Neural progenitor cell (in vitro differentiated cells): ENCODE measurements around the gene HDAC3. TPM values are rescaled to one million over a fixed set of nuclear protein-coding genes. Genes with fewer than 3 reads are reported as not detected.

ENCODE experiments used
- DNase-seq: peaks from one replicate; pipeline ENCODE4 v3.0.0-alpha.2; 2016; ENCODE audit warnings: low spot score
- H2AFZ ChIP-seq: fragments of 200-600 bp; sonication (generic); replicated peaks from 2 replicates; pipeline ENCODE4 v1.6.1; 2016; ENCODE audit warnings: antibody characterized with exemption
- H3F3A ChIP-seq: fragments of 200-600 bp; sonication (generic); 2 replicates; pipeline ENCODE4 v1.6.1; 2016; ENCODE audit warnings: antibody characterized with exemption, low read depth
- H3K27ac ChIP-seq: fragments of 200-600 bp; sonication (generic); 2 replicates; pipeline ENCODE4 v1.5.1; 2016; ENCODE audit warnings: mild to moderate bottlenecking
- H3K27me3 ChIP-seq: fragments of 200-600 bp; sonication (generic); 2 replicates; pipeline ENCODE4 v1.6.1; 2016; ENCODE audit warnings: mild to moderate bottlenecking, moderate library complexity
- H3K36me3 ChIP-seq: fragments of 200-600 bp; sonication (generic); 2 replicates; pipeline ENCODE4 v1.5.1; 2016
- H3K4me1 ChIP-seq: fragments of 200-600 bp; sonication (generic); 2 replicates; pipeline ENCODE4 v1.6.1; 2016; ENCODE audit warnings: mixed run types
- H3K4me2 ChIP-seq: fragments of 200-600 bp; sonication (generic); 2 replicates; pipeline ENCODE4 v1.6.1; 2016
- H3K4me3 ChIP-seq: fragments of 200-600 bp; sonication (generic); 2 replicates; pipeline ENCODE4 v1.5.1; 2016
- H3K79me2 ChIP-seq: fragments of 200-600 bp; sonication (generic); 2 replicates; pipeline ENCODE4 v1.6.1; 2016; ENCODE audit warnings: low read depth
- H3K9ac ChIP-seq: fragments of 200-600 bp; sonication (generic); 2 replicates; pipeline ENCODE4 v1.6.1; 2016
- H3K9me3 ChIP-seq: fragments of 200-600 bp; sonication (generic); 2 replicates; pipeline ENCODE4 v1.5.1; 2016; ENCODE audit warnings: low read depth
- H4K20me1 ChIP-seq: fragments of 200-600 bp; sonication (generic); 2 replicates; pipeline ENCODE4 v1.6.1; 2016; ENCODE audit warnings: low read depth
- H3K27ac Mint-ChIP-seq: 3 replicates; pipeline ENCODE4 v1.8.0; 2021; ENCODE audit warnings: mixed read lengths
- H3K27me3 Mint-ChIP-seq: 2 replicates; pipeline ENCODE4 v1.8.0; 2022; ENCODE audit warnings: low read depth, mild to moderate bottlenecking, inconsistent platforms, moderate library complexity, mixed read lengths; ENCODE audit not compliant: insufficient read depth
- H3K36me3 Mint-ChIP-seq: 3 replicates; pipeline ENCODE4 v1.8.0; 2021; ENCODE audit warnings: mixed read lengths
- H3K4me1 Mint-ChIP-seq: 3 replicates; pipeline ENCODE4 v1.8.0; 2021; ENCODE audit warnings: mixed read lengths
- H3K4me3 Mint-ChIP-seq: 3 replicates; pipeline ENCODE4 v1.8.0; 2021; ENCODE audit warnings: mild to moderate bottlenecking, moderate library complexity, mixed read lengths
- H3K9me3 Mint-ChIP-seq: 3 replicates; pipeline ENCODE4 v1.8.0; 2020; ENCODE audit warnings: mixed read lengths
- CTCF ChIP-seq: fragments of 200-600 bp; sonication (generic); IDR thresholded peaks from 2 replicates; pipeline ENCODE4 v1.5.1; 2017; ENCODE audit warnings: antibody characterized with exemption, mild to moderate bottlenecking
- EZH2 ChIP-seq: fragments of 200-600 bp; sonication (generic); IDR thresholded peaks from 2 replicates; pipeline ENCODE4 v1.6.1; 2017; ENCODE audit warnings: antibody characterized with exemption, mild to moderate bottlenecking, moderate library complexity
- EZH2phosphoT487 ChIP-seq: fragments of 200-600 bp; sonication (generic); IDR thresholded peaks from 2 replicates; pipeline ENCODE4 v1.6.1; 2017; ENCODE audit warnings: antibody characterized with exemption
- total RNA-seq: library from RNA; depleted of rRNA; stranded (reverse); fragments of >200 nt; gene quantifications from 2 replicates; pipeline ENCODE4 v1.2.3, GENCODE V29; 2015; ENCODE audit warnings: low replicate concordance

HDAC3 gene
- total RNA-seq, 1 donor from 2014 or later: 57.3 TPM

- Mint-ChIP-seq H3K4me3 (no peak overlapping the region), H3K27ac (no peak overlapping the region), H3K36me3 (peaks cover 26% of the 10 kb centered on the region), H3K9me3 (no peaks in the 10 kb centered on the region), H3K27me3 (no peaks in the 10 kb centered on the region), H3K4me1 (no peaks in the 10 kb centered on the region)
- Histone ChIP-seq H3K9me3 (no peaks in the 10 kb centered on the region), H3K79me2 (no peaks in the 10 kb centered on the region), H3K4me3 (no peak overlapping the region), H2AFZ (no peak overlapping the region), H3F3A (no peaks in the 10 kb centered on the region), H4K20me1 (no peaks in the 10 kb centered on the region), H3K27ac (no peak overlapping the region), H3K27me3 (no peaks in the 10 kb centered on the region), H3K4me1 (no peaks in the 10 kb centered on the region), H3K9ac (no peak overlapping the region), H3K36me3 (no peaks in the 10 kb centered on the region), H3K4me2 (no peak overlapping the region)
- TF ChIP-seq EZH2: no peak
- no peak for TF ChIP-seq EZH2phosphoT487
- TF ChIP-seq CTCF: no peak
- no peak for DNase-seq
These were observed 21.4 kb upstream of the HDAC3 start for GRCh38 chr5:141657937-141658545.

- H3K36me3 Mint-ChIP-seq: peaks cover 26% of the 10 kb centered on the region
These were observed 20.8 kb upstream of the HDAC3 start for GRCh38 chr5:141657404-141657803.

GRCh38 chr5:141656396-141656795 lies 19.7 kb upstream of the HDAC3 start:
- H3K27me3 ChIP-seq: no peaks in the 10 kb centered on the region
- H3K4me1 ChIP-seq: no peaks in the 10 kb centered on the region
- Mint-ChIP-seq H3K4me1 (peaks cover 4% of the 10 kb centered on the region), H3K36me3 (peaks cover 24% of the 10 kb centered on the region), H3K4me3 (no peak overlapping the region), H3K27ac (no peak overlapping the region), H3K9me3 (no peaks in the 10 kb centered on the region), H3K27me3 (peaks cover 2% of the 10 kb centered on the region)
- H3F3A ChIP-seq: peaks cover 11% of the 10 kb centered on the region
- no peak overlapping the region for H3K4me2 ChIP-seq
- H3K79me2 ChIP-seq: no peaks in the 10 kb centered on the region
- no peak overlapping the region for H2AFZ ChIP-seq
- H3K36me3 ChIP-seq: no peaks in the 10 kb centered on the region
- DNase-seq: no peak
- no peak overlapping the region for H3K9ac ChIP-seq
- no peaks in the 10 kb centered on the region for H3K9me3 ChIP-seq
- TF ChIP-seq CTCF: no peak
- TF ChIP-seq EZH2: no peak
- no peak for TF ChIP-seq EZH2phosphoT487
- no peak overlapping the region for H3K4me3 ChIP-seq
- H3K27ac ChIP-seq: no peak overlapping the region
- H4K20me1 ChIP-seq: no peaks in the 10 kb centered on the region

More at GRCh38 chr5:141657404-141657803, 20.8 kb upstream of the HDAC3 start:
- Histone ChIP-seq H3K9ac (no peak overlapping the region), H3F3A (peaks cover 3% of the 10 kb centered on the region), H3K9me3 (no peaks in the 10 kb centered on the region), H3K4me1 (no peaks in the 10 kb centered on the region), H3K4me3 (no peak overlapping the region), H4K20me1 (no peaks in the 10 kb centered on the region), H2AFZ (no peak overlapping the region), H3K4me2 (no peak overlapping the region), H3K27me3 (no peaks in the 10 kb centered on the region), H3K79me2 (no peaks in the 10 kb centered on the region), H3K27ac (no peak overlapping the region), H3K36me3 (no peaks in the 10 kb centered on the region)
- DNase-seq: no peak
- no peak for TF ChIP-seq CTCF
- no peak for TF ChIP-seq EZH2phosphoT487
- no peak for TF ChIP-seq EZH2
- no peaks in the 10 kb centered on the region for H3K9me3 Mint-ChIP-seq
- H3K4me3 Mint-ChIP-seq: no peak overlapping the region
- no peaks in the 10 kb centered on the region for H3K4me1 Mint-ChIP-seq
- H3K27ac Mint-ChIP-seq: no peak overlapping the region
- no peaks in the 10 kb centered on the region for H3K27me3 Mint-ChIP-seq
